Ascending aorta (tissue), 2 donors: ENCODE measurements around the gene CFAP157. TPM values are rescaled to one million over a fixed set of nuclear protein-coding genes. Genes with fewer than 3 reads are reported as not detected.

Experiments used
- DNase-seq, 2 donors: peaks; one replicate each; pipeline ENCODE4 v3.0.0-alpha.2; 2019; ENCODE audit warnings: low spot score in 2 of 2
- H3K27ac ChIP-seq, 2 donors: fragments of 200-600 bp; sonication (generic); one replicate each; pipeline ENCODE4 v1.5.1; 2016 to 2017; ENCODE audit warnings: mild to moderate bottlenecking in 1 of 2
- H3K27me3 ChIP-seq: fragments of 200-600 bp; sonication (generic); one replicate; pipeline ENCODE4 v1.5.1; 2017
- H3K36me3 ChIP-seq, 2 donors: fragments of 200-600 bp; sonication (generic); one replicate each; pipeline ENCODE4 v1.5.1; 2016
- H3K4me1 ChIP-seq, 2 donors: fragments of 200-600 bp; sonication (generic); one replicate each; pipeline ENCODE4 v1.5.1; 2016 to 2017; ENCODE audit warnings: mild to moderate bottlenecking in 1 of 2
- H3K4me3 ChIP-seq, 2 donors: fragments of 200-600 bp; sonication (generic); one replicate each; pipeline ENCODE4 v1.5.1; 2016 to 2017; ENCODE audit warnings: mild to moderate bottlenecking in 1 of 2
- H3K9me3 ChIP-seq, 2 donors: fragments of 200-600 bp; sonication (generic); one replicate each; pipeline ENCODE4 v1.5.1; 2016
- intact Hi-C: fragments of 100-400 bp; cut with DNase I; formaldehyde crosslinking; loops from one replicate; pipeline ENCODE4 v1.15.1; 2023
- total RNA-seq: library from RNA; depleted of rRNA; stranded (reverse); fragments of >200 nt; gene quantifications from one replicate; pipeline ENCODE4 v1.1.0, GENCODE V29; 2016
- TF ChIP-seq, protein P1 (sequence below), 3 experiments: fragments of 200-600 bp in 2 of 3; fragments of 450-650 bp in 1 of 3; sonication (generic) in 2 of 3; IDR thresholded peaks; one replicate each; pipeline ENCODE4 v1.5.1; 2016 to 2019; ENCODE audit warnings: antibody characterized with exemption in 3 of 3, mild to moderate bottlenecking in 1 of 3, moderate library complexity in 1 of 3

Gene CFAP157
- total RNA-seq, 1 donor from 2014 or later, result not detected

DNA sequence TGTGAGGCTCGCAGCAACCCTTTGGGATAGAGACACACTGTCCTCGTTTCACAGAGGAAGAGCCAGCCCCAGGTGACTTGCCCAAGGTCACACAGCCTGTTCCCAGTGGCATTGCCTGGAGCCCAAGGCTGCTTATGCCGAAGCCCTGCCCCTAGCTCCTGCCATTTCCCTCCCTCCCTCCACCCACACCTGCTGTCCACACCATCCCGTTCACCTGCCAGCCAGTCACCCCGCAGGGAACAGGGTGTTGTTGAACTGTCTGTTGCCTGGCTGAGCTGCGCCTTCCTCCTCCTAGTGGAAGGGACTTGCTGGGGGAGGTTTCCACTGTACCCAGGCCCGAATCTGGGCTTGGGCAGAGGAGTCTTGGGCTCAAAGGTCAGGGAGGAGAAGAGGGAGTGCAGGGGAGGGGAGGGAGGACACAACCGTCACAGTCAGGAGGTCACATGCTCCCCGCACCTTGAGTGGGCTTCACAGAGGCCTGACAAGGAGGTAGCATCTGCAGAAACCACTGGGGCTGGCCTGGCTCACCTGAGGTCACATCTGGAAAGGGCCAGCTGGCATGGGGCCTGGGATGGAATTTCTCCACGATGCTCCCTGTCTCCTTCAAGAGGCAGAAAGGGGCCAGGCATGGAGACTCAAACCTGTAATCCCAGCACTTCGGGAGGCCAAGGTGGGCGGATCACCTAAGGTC lies 15.4 kb downstream of the CFAP157 start:
- DNase-seq, result no peak
- H3K9me3 ChIP-seq, result no peaks in the 10 kb centered on the region
- no peaks in the 10 kb centered on the region for H3K36me3 ChIP-seq
- H3K4me3 ChIP-seq, result no peak overlapping the region
- no peaks in the 10 kb centered on the region for H3K27me3 ChIP-seq
- peaks cover 2 to 11% of the 10 kb centered on the region in 2 donors for H3K4me1 ChIP-seq
- TF ChIP-seq, protein P1, sequence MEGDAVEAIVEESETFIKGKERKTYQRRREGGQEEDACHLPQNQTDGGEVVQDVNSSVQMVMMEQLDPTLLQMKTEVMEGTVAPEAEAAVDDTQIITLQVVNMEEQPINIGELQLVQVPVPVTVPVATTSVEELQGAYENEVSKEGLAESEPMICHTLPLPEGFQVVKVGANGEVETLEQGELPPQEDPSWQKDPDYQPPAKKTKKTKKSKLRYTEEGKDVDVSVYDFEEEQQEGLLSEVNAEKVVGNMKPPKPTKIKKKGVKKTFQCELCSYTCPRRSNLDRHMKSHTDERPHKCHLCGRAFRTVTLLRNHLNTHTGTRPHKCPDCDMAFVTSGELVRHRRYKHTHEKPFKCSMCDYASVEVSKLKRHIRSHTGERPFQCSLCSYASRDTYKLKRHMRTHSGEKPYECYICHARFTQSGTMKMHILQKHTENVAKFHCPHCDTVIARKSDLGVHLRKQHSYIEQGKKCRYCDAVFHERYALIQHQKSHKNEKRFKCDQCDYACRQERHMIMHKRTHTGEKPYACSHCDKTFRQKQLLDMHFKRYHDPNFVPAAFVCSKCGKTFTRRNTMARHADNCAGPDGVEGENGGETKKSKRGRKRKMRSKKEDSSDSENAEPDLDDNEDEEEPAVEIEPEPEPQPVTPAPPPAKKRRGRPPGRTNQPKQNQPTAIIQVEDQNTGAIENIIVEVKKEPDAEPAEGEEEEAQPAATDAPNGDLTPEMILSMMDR (IDR thresholded peaks at IDR 0.05), result no peak
- intact Hi-C loops, result loop anchor here (5.0 kb wide), 1 partner anchor 210 kb away; no protein-coding TSS in a partner anchor
- no peak overlapping the region for H3K27ac ChIP-seq

DNA sequence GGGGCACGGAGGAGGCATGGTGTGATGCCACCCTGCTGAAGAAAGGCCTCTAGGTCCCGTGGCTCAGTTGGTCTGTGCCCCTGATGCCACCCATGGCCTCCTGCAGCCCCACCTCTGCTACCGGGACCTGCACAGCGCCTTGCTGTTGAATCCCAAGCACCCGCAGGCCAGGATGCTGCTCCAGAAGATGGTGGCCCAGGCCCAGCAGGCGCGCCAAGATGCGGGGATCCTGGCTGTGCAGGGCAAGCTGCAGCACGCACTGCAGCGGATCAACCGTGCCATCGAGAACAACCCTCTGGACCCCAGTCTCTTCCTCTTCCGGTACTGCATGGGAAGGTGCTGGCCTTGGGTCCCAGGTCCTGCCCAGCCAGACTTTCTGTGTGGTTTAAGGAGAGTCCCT lies 16.2 kb downstream of the CFAP157 start:
- H3K27ac ChIP-seq, result no peak overlapping the region
- no peaks in the 10 kb centered on the region for H3K36me3 ChIP-seq
- peaks cover 2 to 11% of the 10 kb centered on the region in 2 donors for H3K4me1 ChIP-seq
- no peak for DNase-seq
- no peaks in the 10 kb centered on the region for H3K27me3 ChIP-seq
- TF ChIP-seq, protein P1 (IDR thresholded peaks at IDR 0.05), result no peak
- intact Hi-C loops, result loop anchor here (5.0 kb wide), 1 partner anchor 211 kb away; no protein-coding TSS in a partner anchor
- no peak overlapping the region for H3K4me3 ChIP-seq
- no peaks in the 10 kb centered on the region for H3K9me3 ChIP-seq

DNA sequence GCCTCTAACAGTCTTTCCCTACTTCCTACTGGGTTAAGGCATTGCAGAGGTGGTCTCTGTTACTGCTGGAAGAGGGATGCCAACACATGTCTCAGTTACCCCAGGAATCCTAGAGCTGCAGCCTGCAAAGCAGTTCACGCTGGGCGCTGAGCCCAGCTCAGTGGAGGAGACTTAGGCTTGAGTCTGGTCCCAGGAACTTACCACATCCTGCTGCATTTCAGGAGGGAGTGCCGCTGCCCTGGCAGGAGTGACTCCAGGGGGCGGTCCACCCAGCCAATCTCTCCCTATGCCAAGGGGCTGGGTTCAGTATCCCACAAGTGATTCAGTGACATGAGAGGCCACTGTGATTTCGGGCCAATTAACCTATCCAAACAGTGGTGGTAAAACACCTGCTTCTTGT lies 16.7 kb downstream of the CFAP157 start:
- H3K36me3 ChIP-seq, result no peaks in the 10 kb centered on the region
- H3K9me3 ChIP-seq, result no peaks in the 10 kb centered on the region
- intact Hi-C loops, result loop anchor here (5.0 kb wide), 1 partner anchor 211 kb away; no protein-coding TSS in a partner anchor
- TF ChIP-seq, protein P1 (IDR thresholded peaks at IDR 0.05), result no peak
- H3K4me1 ChIP-seq, result peaks cover 2 to 11% of the 10 kb centered on the region in 2 donors
- H3K27me3 ChIP-seq, result no peaks in the 10 kb centered on the region
- DNase-seq, result no peak
- H3K4me3 ChIP-seq, result no peak overlapping the region
- no peak overlapping the region for H3K27ac ChIP-seq

DNA sequence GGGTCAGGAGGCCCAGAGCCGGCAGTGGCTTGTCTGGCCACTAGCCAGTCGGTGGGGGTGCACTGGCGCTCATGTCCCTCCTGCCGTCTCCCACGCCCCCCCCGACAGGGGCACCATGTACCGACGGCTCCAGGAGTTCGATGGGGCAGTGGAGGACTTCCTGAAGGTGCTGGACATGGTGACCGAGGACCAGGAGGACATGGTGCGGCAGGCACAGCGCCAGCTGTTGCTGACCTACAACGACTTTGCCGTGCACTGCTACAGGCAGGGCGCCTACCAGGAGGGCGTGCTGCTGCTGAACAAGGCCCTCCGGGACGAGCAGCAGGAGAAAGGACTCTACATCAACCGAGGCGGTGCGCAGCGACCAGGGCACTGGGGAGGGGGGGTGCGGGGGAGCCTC lies 17.2 kb downstream of the CFAP157 start:
- Histone ChIP-seq H3K27ac (no peak overlapping the region), H3K4me3 (no peak overlapping the region), H3K4me1 (peaks cover 2 to 11% of the 10 kb centered on the region in 2 donors), H3K27me3 (no peaks in the 10 kb centered on the region), H3K36me3 (no peaks in the 10 kb centered on the region), H3K9me3 (no peaks in the 10 kb centered on the region)
- no peak for DNase-seq
- TF ChIP-seq, protein P1 (IDR thresholded peaks at IDR 0.05), result no peak
- intact Hi-C loops, result loop anchor here (5.0 kb wide), 1 partner anchor 212 kb away; no protein-coding TSS in a partner anchor

DNA sequence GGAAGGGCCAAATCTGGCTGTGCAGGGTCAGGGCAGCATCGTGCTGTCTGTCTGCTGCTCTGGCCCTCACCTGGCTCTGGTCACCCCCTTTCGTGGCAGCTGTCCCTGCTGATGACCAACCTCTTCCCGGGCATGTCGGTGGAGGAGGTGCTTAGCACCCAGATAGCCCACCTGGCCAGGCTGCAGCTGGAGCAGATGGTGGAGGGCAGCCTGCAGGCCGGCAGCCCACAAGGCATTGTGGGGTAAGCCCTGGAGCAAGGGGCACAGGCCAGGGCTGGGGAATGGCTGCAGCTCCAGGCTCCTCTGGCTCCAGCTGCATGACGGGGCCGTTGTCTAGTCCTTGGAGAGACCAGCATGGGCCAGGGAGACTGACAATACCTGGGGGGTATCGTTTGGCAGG lies 20.1 kb downstream of the CFAP157 start:
- H3K4me1 ChIP-seq, result peaks cover 2 to 11% of the 10 kb centered on the region in 2 donors
- DNase-seq, result no peak
- H3K4me3 ChIP-seq, result no peak overlapping the region
- H3K27ac ChIP-seq, result no peak overlapping the region
- intact Hi-C loops, result no loop called here
- peaks cover 0 to 8% of the 10 kb centered on the region in 2 donors for H3K36me3 ChIP-seq
- TF ChIP-seq, protein P1 (IDR thresholded peaks at IDR 0.05), result no peak
- no peaks in the 10 kb centered on the region for H3K9me3 ChIP-seq
- H3K27me3 ChIP-seq, result no peaks in the 10 kb centered on the region
